NB4 (cell line): ENCODE measurements around the gene KNOP1.

Source experiments
- DNase-seq: peaks from one replicate; pipeline ENCODE4 v3.0.0; 2010; ENCODE audit warnings: low read depth
- H3K4me3 ChIP-seq: one replicate; pipeline ENCODE4 v1.5.1; 2011; ENCODE audit warnings: mild to moderate bottlenecking, low read depth, low read length, moderate library complexity
- CTCF ChIP-seq: IDR thresholded peaks from one replicate; pipeline ENCODE4 v1.5.1; 2012; ENCODE audit warnings: low read depth, low read length
- MYC ChIP-seq: IDR thresholded peaks from 2 replicates; pipeline ENCODE4 v1.6.1; 2011; ENCODE audit warnings: low read depth, low read length
- POLR2A ChIP-seq: IDR thresholded peaks from 2 replicates; pipeline ENCODE4 v1.6.1; 2011; ENCODE audit warnings: mild to moderate bottlenecking; ENCODE audit not compliant: insufficient read length; ENCODE audit errors: extremely low read depth
- TF ChIP-seq, protein P1 (sequence below): IDR thresholded peaks from 2 replicates; pipeline ENCODE4 v1.6.1; 2011; ENCODE audit warnings: low read depth, low read length

KNOP1 gene

DNA sequence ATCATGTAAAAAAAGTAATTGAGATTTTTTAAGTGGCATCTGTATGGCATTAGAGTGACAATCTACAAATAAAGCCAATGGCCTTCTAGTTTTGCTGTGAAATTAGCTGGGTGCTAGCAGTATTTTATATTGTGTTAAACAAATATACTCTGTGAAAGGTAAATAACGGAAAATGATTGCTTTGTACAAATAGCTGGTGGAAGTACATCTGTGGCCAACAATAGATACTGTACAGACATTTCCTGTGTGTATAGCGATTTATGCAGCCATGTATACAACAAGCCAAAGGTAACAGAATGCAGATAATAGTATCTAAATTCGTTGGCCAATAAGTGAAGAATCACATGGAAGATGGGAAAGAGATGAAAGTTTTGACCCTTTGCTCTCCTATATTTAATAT is 26.6 kb upstream of the KNOP1 start:
- DNase-seq: no peak
- H3K4me3 ChIP-seq: no peak overlapping the region
- TF ChIP-seq, protein P1, sequence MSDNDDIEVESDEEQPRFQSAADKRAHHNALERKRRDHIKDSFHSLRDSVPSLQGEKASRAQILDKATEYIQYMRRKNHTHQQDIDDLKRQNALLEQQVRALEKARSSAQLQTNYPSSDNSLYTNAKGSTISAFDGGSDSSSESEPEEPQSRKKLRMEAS: no peak
- no peak for TF ChIP-seq CTCF

- no peak for DNase-seq
- H3K4me3 ChIP-seq: no peak overlapping the region
- no peak for TF ChIP-seq CTCF
- TF ChIP-seq, protein P1: no peak
- TF ChIP-seq POLR2A: no peak
- no peak for TF ChIP-seq MYC
Observed at GRCh38 chr16:19743816-19744159, 25.8 kb upstream of the KNOP1 start.

- no peak for DNase-seq
- TF ChIP-seq CTCF: no peak
- TF ChIP-seq MYC: no peak
- TF ChIP-seq, protein P1: no peak
- no peak for TF ChIP-seq POLR2A
- no peak overlapping the region for H3K4me3 ChIP-seq
Observed at GRCh38 chr16:19741354-19741753, 23.3 kb upstream of the KNOP1 start.

DNA sequence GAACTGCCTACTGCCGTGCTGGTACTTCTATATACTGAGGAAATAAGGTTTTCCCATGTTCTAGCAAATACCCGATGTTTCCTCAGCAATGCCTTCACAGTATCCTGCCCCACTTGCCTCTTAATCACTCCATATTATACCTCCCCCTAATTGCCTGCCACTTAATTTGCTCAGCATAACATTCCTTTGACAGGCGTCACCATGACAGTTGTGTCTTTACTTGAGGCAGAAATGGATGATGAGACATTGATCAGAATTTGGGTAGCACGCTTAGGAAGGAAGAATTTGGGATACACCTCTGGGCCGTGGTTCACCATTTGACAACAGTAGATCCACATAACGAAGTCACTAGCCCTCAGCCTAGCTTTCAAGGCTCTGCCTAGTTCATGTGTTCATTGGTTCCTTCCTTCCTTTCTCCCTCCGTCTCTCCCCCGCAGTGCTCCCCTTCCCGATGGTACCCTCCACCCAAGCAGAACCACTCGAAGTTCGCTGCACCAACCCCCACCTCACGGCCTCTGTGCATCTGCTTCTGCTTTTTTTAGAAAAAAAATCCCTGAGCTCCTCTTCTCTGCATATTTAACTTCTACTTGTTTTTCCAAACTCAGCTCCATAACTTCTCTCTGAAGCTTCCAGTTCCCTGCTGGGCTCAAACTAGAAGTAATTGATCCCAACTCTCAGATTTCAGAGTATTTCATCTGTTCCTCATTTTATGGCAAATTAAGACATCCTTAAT is 19.4 kb upstream of the KNOP1 start:
- DNase-seq: no peak
- TF ChIP-seq, protein P1: no peak
- TF ChIP-seq MYC: no peak
- no peak for TF ChIP-seq CTCF
- TF ChIP-seq POLR2A: no peak

GRCh38 chr16:19735074-19735867 is 17.2 kb upstream of the KNOP1 start:
- TF ChIP-seq, protein P1: no peak
- no peak for TF ChIP-seq MYC
- no peak for TF ChIP-seq POLR2A
- no peak for TF ChIP-seq CTCF
- no peak overlapping the region for H3K4me3 ChIP-seq
- no peak for DNase-seq

More for the DNA sequence above, 19.4 kb upstream of the KNOP1 start:
- H3K4me3 ChIP-seq: no peak overlapping the region
